ACC112 (cell line): ENCODE results near the gene ANKRD39.

ENCODE experiments used
- H2AFZ ChIP-seq: fragments of 200-600 bp; sonication (generic); one replicate; pipeline ENCODE4 v1.6.0; 2017; ENCODE audit warnings: antibody characterized with exemption, low read length; ENCODE audit not compliant: unreplicated experiment
- H3K27ac ChIP-seq: fragments of 200-600 bp; sonication (generic); 2 replicates; pipeline ENCODE4 v1.5.1; 2014; ENCODE audit warnings: low read depth, mild to moderate bottlenecking, antibody characterized with exemption, low read length, moderate library complexity
- H3K27me3 ChIP-seq: fragments of 200-600 bp; sonication (generic); 2 replicates; pipeline ENCODE4 v1.6.1; 2014; ENCODE audit warnings: mild to moderate bottlenecking, antibody characterized with exemption, low read length, moderate library complexity, mixed read lengths; ENCODE audit not compliant: insufficient read depth
- H3K36me3 ChIP-seq: fragments of 200-600 bp; sonication (generic); 2 replicates; pipeline ENCODE4 v1.6.1; 2016; ENCODE audit warnings: mild to moderate bottlenecking, antibody characterized with exemption, low read length, moderate library complexity, mixed read lengths; ENCODE audit not compliant: insufficient read depth
- H3K4me1 ChIP-seq: fragments of 200-600 bp; sonication (generic); one replicate; pipeline ENCODE4 v1.6.1; 2016; ENCODE audit warnings: low read length, mixed read lengths; ENCODE audit not compliant: insufficient read depth, unreplicated experiment, control insufficient read depth
- H3K4me3 ChIP-seq: fragments of 200-600 bp; sonication (generic); 2 replicates; pipeline ENCODE4 v1.5.1; 2014; ENCODE audit warnings: mild to moderate bottlenecking, low read depth, low read length
- H3K79me2 ChIP-seq: fragments of 200-600 bp; sonication (generic); one replicate; pipeline ENCODE4 v1.6.0; 2016; ENCODE audit warnings: low read length; ENCODE audit not compliant: control insufficient read depth, unreplicated experiment, insufficient read depth

The ANKRD39 gene

GRCh38 chr2:96838345-96839292 is 19.2 kb downstream of the ANKRD39 start:
- Histone ChIP-seq H2AFZ (no peak overlapping the region), H3K27me3 (no peaks in the 10 kb centered on the region), H3K4me3 (no peak overlapping the region), H3K36me3 (no peaks in the 10 kb centered on the region), H3K27ac (no peak overlapping the region), H3K4me1 (no peaks in the 10 kb centered on the region), H3K79me2 (no peaks in the 10 kb centered on the region)

GRCh38 chr2:96837575-96837974 is 20.2 kb downstream of the ANKRD39 start:
- Histone ChIP-seq H3K27me3 (no peaks in the 10 kb centered on the region), H3K79me2 (no peaks in the 10 kb centered on the region), H3K36me3 (no peaks in the 10 kb centered on the region), H3K4me1 (no peaks in the 10 kb centered on the region), H3K4me3 (no peak overlapping the region), H3K27ac (no peak overlapping the region), H2AFZ (no peak overlapping the region)

- H2AFZ ChIP-seq: no peak overlapping the region
- H3K36me3 ChIP-seq: no peaks in the 10 kb centered on the region
- H3K4me1 ChIP-seq: no peaks in the 10 kb centered on the region
- no peaks in the 10 kb centered on the region for H3K79me2 ChIP-seq
- no peak overlapping the region for H3K27ac ChIP-seq
- H3K27me3 ChIP-seq: no peaks in the 10 kb centered on the region
- H3K4me3 ChIP-seq: no peak overlapping the region
Measured at GRCh38 chr2:96835830-96836229, 22.0 kb downstream of the ANKRD39 start.

GRCh38 chr2:96832754-96833507 is 24.9 kb downstream of the ANKRD39 start:
- no peaks in the 10 kb centered on the region for H3K4me1 ChIP-seq
- H3K79me2 ChIP-seq: no peaks in the 10 kb centered on the region
- H3K27me3 ChIP-seq: no peaks in the 10 kb centered on the region
- no peak overlapping the region for H3K4me3 ChIP-seq
- no peak overlapping the region for H3K27ac ChIP-seq
- no peak overlapping the region for H2AFZ ChIP-seq
- no peaks in the 10 kb centered on the region for H3K36me3 ChIP-seq

GRCh38 chr2:96832408-96832753 is 25.4 kb downstream of the ANKRD39 start:
- no peak overlapping the region for H3K27ac ChIP-seq
- no peak overlapping the region for H3K4me3 ChIP-seq
- H3K36me3 ChIP-seq: no peaks in the 10 kb centered on the region

GRCh38 chr2:96831679-96832078 is 26.1 kb downstream of the ANKRD39 start:
- no peaks in the 10 kb centered on the region for H3K4me1 ChIP-seq
- no peak overlapping the region for H3K27ac ChIP-seq
- H3K4me3 ChIP-seq: no peak overlapping the region
- no peak overlapping the region for H2AFZ ChIP-seq
- no peaks in the 10 kb centered on the region for H3K36me3 ChIP-seq
- no peaks in the 10 kb centered on the region for H3K79me2 ChIP-seq
- H3K27me3 ChIP-seq: no peaks in the 10 kb centered on the region

More at GRCh38 chr2:96832408-96832753, 25.4 kb downstream of the ANKRD39 start:
- no peaks in the 10 kb centered on the region for H3K27me3 ChIP-seq
- H3K79me2 ChIP-seq: no peaks in the 10 kb centered on the region
- H3K4me1 ChIP-seq: no peaks in the 10 kb centered on the region
- no peak overlapping the region for H2AFZ ChIP-seq

- no peaks in the 10 kb centered on the region for H3K36me3 ChIP-seq
- no peak overlapping the region for H3K27ac ChIP-seq
- no peaks in the 10 kb centered on the region for H3K79me2 ChIP-seq
- H3K27me3 ChIP-seq: no peaks in the 10 kb centered on the region
- no peak overlapping the region for H3K4me3 ChIP-seq
- H3K4me1 ChIP-seq: no peaks in the 10 kb centered on the region
- H2AFZ ChIP-seq: no peak overlapping the region
Measured at GRCh38 chr2:96830044-96830562, 27.7 kb downstream of the ANKRD39 start.

- Histone ChIP-seq H3K27me3 (no peaks in the 10 kb centered on the region), H3K79me2 (no peaks in the 10 kb centered on the region), H2AFZ (no peak overlapping the region), H3K27ac (no peak overlapping the region), H3K4me3 (no peak overlapping the region), H3K36me3 (no peaks in the 10 kb centered on the region), H3K4me1 (no peaks in the 10 kb centered on the region)
Measured at GRCh38 chr2:96828874-96829273, 28.9 kb downstream of the ANKRD39 start.

GRCh38 chr2:96828436-96828835 is 29.4 kb downstream of the ANKRD39 start:
- Histone ChIP-seq H3K79me2 (no peaks in the 10 kb centered on the region), H3K27me3 (no peaks in the 10 kb centered on the region), H3K36me3 (no peaks in the 10 kb centered on the region), H3K27ac (no peak overlapping the region), H3K4me1 (no peaks in the 10 kb centered on the region), H2AFZ (no peak overlapping the region), H3K4me3 (no peak overlapping the region)

GRCh38 chr2:96826546-96827278 is 31.1 kb downstream of the ANKRD39 start:
- no peak overlapping the region for H2AFZ ChIP-seq
- H3K27me3 ChIP-seq: no peaks in the 10 kb centered on the region
- H3K36me3 ChIP-seq: no peaks in the 10 kb centered on the region
- H3K4me1 ChIP-seq: no peaks in the 10 kb centered on the region
- no peak overlapping the region for H3K4me3 ChIP-seq
- no peaks in the 10 kb centered on the region for H3K79me2 ChIP-seq
- no peak overlapping the region for H3K27ac ChIP-seq
